HepG2 (cell line): Measurements from ENCODE around the gene TRAK1. TPM values are rescaled to one million over a fixed set of nuclear protein-coding genes. Genes with fewer than 3 reads are reported as not detected.

Experiments used
- CEBPG ChIP-seq: IDR thresholded peaks from 2 replicates; pipeline ENCODE4 v1.6.1; 2016
- ERF ChIP-seq: IDR thresholded peaks from 2 replicates; pipeline ENCODE4 v1.6.1; 2018; ENCODE audit warnings: missing biosample characterization, missing genetic modification reagents
- ETV5 ChIP-seq: IDR thresholded peaks from 2 replicates; pipeline ENCODE4 v1.6.1; 2018; ENCODE audit warnings: missing biosample characterization, missing genetic modification reagents, inconsistent platforms, borderline replicate concordance
- GATA4 ChIP-seq: sonication (generic); IDR thresholded peaks from 2 replicates; pipeline ENCODE4 v1.6.1; 2016; ENCODE audit warnings: antibody characterized with exemption, low read depth, borderline replicate concordance
- HOXD1 ChIP-seq: sonication (generic); formaldehyde crosslinking; IDR thresholded peaks from 2 replicates; pipeline ENCODE4 v1.5.0; 2020; ENCODE audit warnings: missing genetic modification reagents
- KDM2A ChIP-seq: sonication (generic); formaldehyde crosslinking; IDR thresholded peaks from 2 replicates; pipeline ENCODE4 v1.4.0; 2020; ENCODE audit warnings: low read depth, missing genetic modification reagents, borderline replicate concordance
- PBX2 ChIP-seq: IDR thresholded peaks from 2 replicates; pipeline ENCODE4 v1.6.1; 2016; ENCODE audit warnings: control low read depth
- PCBP2 ChIP-seq: fragments of 200-400 bp; formaldehyde crosslinking; optimal IDR thresholded peaks from 2 replicates; pipeline ENCODE3; 2018; ENCODE audit warnings: low read length, low read depth; ENCODE audit not compliant: poor library complexity, severe bottlenecking
- POGK ChIP-seq: sonication (generic); formaldehyde crosslinking; conservative IDR thresholded peaks from 2 replicates; pipeline ENCODE4 v1.8.0; 2022; ENCODE audit warnings: mild to moderate bottlenecking, moderate library complexity, missing genetic modification reagents
- RXRB ChIP-seq: IDR thresholded peaks from 2 replicates; pipeline ENCODE4 v1.6.1; 2016; ENCODE audit warnings: borderline replicate concordance, missing genetic modification reagents, missing compliant biosample characterization
- SMARCC2 ChIP-seq: fragments of 450-650 bp; IDR thresholded peaks from 2 replicates; pipeline ENCODE4 v1.6.1; 2017; ENCODE audit warnings: antibody characterized with exemption, mild to moderate bottlenecking
- TEAD2 ChIP-seq: sonication (generic); formaldehyde crosslinking; IDR thresholded peaks from 2 replicates; pipeline ENCODE4 v1.9.0; 2021; ENCODE audit warnings: missing genetic modification reagents
- THAP7 ChIP-seq: sonication (generic); formaldehyde crosslinking; IDR thresholded peaks from 2 replicates; pipeline ENCODE4 v1.8.1; 2023; ENCODE audit warnings: mild to moderate bottlenecking, missing genetic modification reagents
- TOE1 ChIP-seq: sonication (generic); formaldehyde crosslinking; IDR thresholded peaks from 2 replicates; pipeline ENCODE4 v1.4.0; 2020; ENCODE audit warnings: mild to moderate bottlenecking, missing genetic modification reagents
- YEATS2 ChIP-seq: sonication (generic); formaldehyde crosslinking; IDR thresholded peaks from 2 replicates; pipeline ENCODE4 v1.4.0; 2020; ENCODE audit warnings: missing genetic modification reagents, borderline replicate concordance
- ZBTB26 ChIP-seq: IDR thresholded peaks from 2 replicates; pipeline ENCODE4 v1.6.1; 2016; ENCODE audit warnings: missing compliant biosample characterization, missing genetic modification reagents, borderline replicate concordance
- ZIK1 ChIP-seq: sonication (generic); formaldehyde crosslinking; IDR thresholded peaks from 2 replicates; pipeline ENCODE4 v1.5.0; 2020; ENCODE audit warnings: mild to moderate bottlenecking, low read depth, missing genetic modification reagents, borderline replicate concordance
- ZNF484 ChIP-seq: sonication (generic); formaldehyde crosslinking; IDR thresholded peaks from 2 replicates; pipeline ENCODE4 v1.5.1; 2020; ENCODE audit warnings: mild to moderate bottlenecking, low read depth, missing genetic modification reagents, borderline replicate concordance
- ZNF674 ChIP-seq: sonication (generic); formaldehyde crosslinking; IDR thresholded peaks from 2 replicates; pipeline ENCODE4 v1.5.0; 2020; ENCODE audit warnings: low read depth, mild to moderate bottlenecking, missing genetic modification reagents
- ZNF724P ChIP-seq: sonication (generic); formaldehyde crosslinking; IDR thresholded peaks from 2 replicates; pipeline ENCODE4 v1.8.0; 2022; ENCODE audit warnings: missing genetic modification reagents, borderline replicate concordance
- ZNF746 ChIP-seq: sonication (generic); formaldehyde crosslinking; IDR thresholded peaks from 2 replicates; pipeline ENCODE4 v1.8.0; 2022; ENCODE audit warnings: mild to moderate bottlenecking, missing genetic modification reagents
- ZSCAN20 ChIP-seq: sonication (generic); formaldehyde crosslinking; IDR thresholded peaks from 2 replicates; pipeline ENCODE4 v1.4.0; 2020; ENCODE audit warnings: missing genetic modification reagents, mild to moderate bottlenecking, borderline replicate concordance
- polyA plus RNA-seq, 8 experiments: library from polyadenylated mRNA; depleted of rRNA in 3 of 8; stranded (reverse) in 7 of 8; unstranded in 1 of 8; fragments of >200 nt; fragmentation: Illumina TruSeq in 4 of 8; extraction: Trizol in 4 of 8; gene quantifications; 2 replicates each; pipeline versions ENCODE4 v1.2.1 to v1.2.3, GENCODE V29; 2011 to 2016; ENCODE audit warnings: low read depth in 4 of 8, missing spikeins in 1 of 8, mixed read lengths in 1 of 8; ENCODE audit not compliant: insufficient read depth in 1 of 8
- total RNA-seq, 5 experiments: library from RNA; depleted of rRNA; stranded (reverse); fragments of >200 nt; fragmentation: Illumina TruSeq; extraction: Trizol; gene quantifications; 2 replicates each; pipeline ENCODE4 v1.2.3, GENCODE V29; 2016; ENCODE audit warnings: low read depth in 1 of 5

The TRAK1 gene
- total and polyA plus RNA-seq, 2 of the 13 experiments (the other 11 are each of a cell fraction or from before 2014, with no cell fraction given), result 20.5 to 46.6 TPM

GRCh38 chr3:42159706-42160472 is 68.7 kb downstream of the TRAK1 start (continued):
- TF ChIP-seq ERF (CRISPR knock-in tag) (0 out of 2 replicates have a peak, but pooled peaks have one; percentile 18), YEATS2 (CRISPR knock-in tag) (no peak), CEBPG (CRISPR knock-in tag) (no peak), THAP7 (CRISPR knock-in tag) (no peak), SMARCC2 (no peak), ZBTB26 (CRISPR knock-in tag) (no peak), ETV5 (CRISPR knock-in tag) (peak; percentile 43; the same call in 1 of the 2 replicates), TOE1 (no peak), PCBP2 (no peak), ZIK1 (no peak), ZNF674 (no peak), HOXD1 (CRISPR knock-in tag) (peak; percentile 20; the same call in 1 of the 2 replicates), PBX2 (CRISPR knock-in tag) (no peak), KDM2A (CRISPR knock-in tag) (peak; percentile 54; the same call in 1 of the 2 replicates), GATA4 (no peak), ZNF724P (no peak), ZNF484 (no peak), TEAD2 (CRISPR knock-in tag) (no peak), RXRB (CRISPR knock-in tag) (0 out of 2 replicates have a peak, but pooled peaks have one; percentile 14), ZNF746 (CRISPR knock-in tag) (no peak), ZSCAN20 (no peak), POGK (0 out of 2 replicates have a peak, but pooled peaks have one; percentile 17)
